Measurements from ENCODE around the gene STS. TPM values are rescaled to one million over a fixed set of nuclear protein-coding genes. Genes with fewer than 3 reads are reported as not detected.
A peak's percentile ranks its signal among the peaks of the same experiment; 100 is the strongest.

STS gene
- total RNA-seq, 1 experiment from 2014 or later: 3.3 TPM

DNA sequence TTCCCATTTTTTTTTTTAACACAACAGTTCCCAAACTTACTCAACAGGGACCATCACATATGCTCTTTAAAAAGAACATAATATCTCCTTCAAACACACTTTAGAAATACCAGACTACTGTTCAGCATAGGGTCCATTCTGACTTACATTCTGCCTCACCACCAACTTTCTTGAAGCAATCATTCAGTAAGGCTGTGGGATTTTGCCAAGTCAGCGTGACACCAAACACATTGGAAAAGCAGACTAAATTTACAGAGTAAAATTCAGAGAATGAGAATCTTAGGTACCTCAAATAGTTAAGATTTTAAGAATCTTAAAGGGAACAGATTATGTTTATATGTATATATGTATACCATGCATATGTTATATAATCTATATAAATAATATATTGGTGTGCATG, 7.7 kb downstream of the STS start:
- H3K27ac ChIP-seq: no peak overlapping the region
- H3K4me1 ChIP-seq (replicated peaks; ENCODE audit: insufficient read depth): peaks cover 42% of the 10 kb centered on the region
- no peak for TF ChIP-seq EZH2 (IDR thresholded peaks at IDR 0.05; ENCODE audit: low read depth)
- TF ChIP-seq, protein P1, sequence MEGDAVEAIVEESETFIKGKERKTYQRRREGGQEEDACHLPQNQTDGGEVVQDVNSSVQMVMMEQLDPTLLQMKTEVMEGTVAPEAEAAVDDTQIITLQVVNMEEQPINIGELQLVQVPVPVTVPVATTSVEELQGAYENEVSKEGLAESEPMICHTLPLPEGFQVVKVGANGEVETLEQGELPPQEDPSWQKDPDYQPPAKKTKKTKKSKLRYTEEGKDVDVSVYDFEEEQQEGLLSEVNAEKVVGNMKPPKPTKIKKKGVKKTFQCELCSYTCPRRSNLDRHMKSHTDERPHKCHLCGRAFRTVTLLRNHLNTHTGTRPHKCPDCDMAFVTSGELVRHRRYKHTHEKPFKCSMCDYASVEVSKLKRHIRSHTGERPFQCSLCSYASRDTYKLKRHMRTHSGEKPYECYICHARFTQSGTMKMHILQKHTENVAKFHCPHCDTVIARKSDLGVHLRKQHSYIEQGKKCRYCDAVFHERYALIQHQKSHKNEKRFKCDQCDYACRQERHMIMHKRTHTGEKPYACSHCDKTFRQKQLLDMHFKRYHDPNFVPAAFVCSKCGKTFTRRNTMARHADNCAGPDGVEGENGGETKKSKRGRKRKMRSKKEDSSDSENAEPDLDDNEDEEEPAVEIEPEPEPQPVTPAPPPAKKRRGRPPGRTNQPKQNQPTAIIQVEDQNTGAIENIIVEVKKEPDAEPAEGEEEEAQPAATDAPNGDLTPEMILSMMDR (conservative IDR thresholded peaks at IDR 0.05): no peak
- no peaks in the 10 kb centered on the region for H3K27me3 ChIP-seq (ENCODE audit: insufficient read depth, low read depth)
- H3K9me2 ChIP-seq (ENCODE audit: insufficient read depth): no peaks in the 10 kb centered on the region
- H3K36me3 ChIP-seq (ENCODE audit: low read depth): no peaks in the 10 kb centered on the region
- BruUV-seq (replicated peaks): no TSS peak
- H2AFZ ChIP-seq: no peak overlapping the region
- POLR2A ChIA-PET (ENCODE audit: unreplicated experiment): no interaction called here
- peaks cover 22% of the 10 kb centered on the region for H3F3A ChIP-seq (ENCODE audit: insufficient read depth, low read depth)
- H4K20me1 ChIP-seq (ENCODE audit: insufficient read depth): no peaks in the 10 kb centered on the region
- intact Hi-C loops (cut with micrococcal nuclease; ENCODE audit: unreplicated experiment): no loop called here
- peaks cover 1% of the 10 kb centered on the region; the same call in 1 of the 2 replicates for H3K79me2 ChIP-seq (ENCODE audit: low read depth)
- no peak overlapping the region for H3K4me3 ChIP-seq
- H3K9me3 ChIP-seq (ENCODE audit: insufficient read depth, low read depth): no peaks in the 10 kb centered on the region
- H3K4me2 ChIP-seq: no peak overlapping the region
- CTCF ChIA-PET: no interaction called here
- no peak for DNase-seq

DNA sequence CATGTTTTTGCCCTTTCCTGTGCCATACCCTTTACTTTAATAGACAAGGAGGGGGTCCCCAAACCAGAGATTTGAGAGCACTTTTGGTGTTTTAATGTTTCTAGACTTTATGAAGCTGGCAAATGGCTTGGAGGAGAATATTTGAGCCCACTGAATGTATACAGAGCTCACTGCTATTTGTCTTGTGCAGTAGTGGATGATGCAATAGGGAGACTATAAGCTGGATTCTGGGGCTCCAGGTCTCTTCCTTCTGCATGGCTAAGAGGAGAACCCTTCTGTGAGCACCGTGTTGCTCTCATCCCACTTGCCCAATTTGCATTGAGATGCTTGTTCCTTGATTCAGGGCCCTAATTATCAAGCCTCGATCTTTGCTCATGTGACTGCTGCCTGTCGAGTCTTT, 9.4 kb downstream of the STS start:
- Histone ChIP-seq H3K27ac (no peak overlapping the region), H2AFZ (no peak overlapping the region), H3K27me3 (ENCODE audit: insufficient read depth, low read depth) (no peaks in the 10 kb centered on the region), H3K4me3 (no peak overlapping the region), H3K4me1 (replicated peaks; ENCODE audit: insufficient read depth) (peaks cover 58% of the 10 kb centered on the region), H3K9me3 (ENCODE audit: insufficient read depth, low read depth) (no peaks in the 10 kb centered on the region), H3K9me2 (ENCODE audit: insufficient read depth) (no peaks in the 10 kb centered on the region), H4K20me1 (ENCODE audit: insufficient read depth) (no peaks in the 10 kb centered on the region), H3K79me2 (ENCODE audit: low read depth) (peaks cover 4% of the 10 kb centered on the region; the same call in 1 of the 2 replicates), H3K4me2 (no peak overlapping the region), H3F3A (ENCODE audit: insufficient read depth, low read depth) (peaks cover 28% of the 10 kb centered on the region), H3K36me3 (ENCODE audit: low read depth) (no peaks in the 10 kb centered on the region)
- BruUV-seq (replicated peaks): no TSS peak
- TF ChIP-seq EZH2 (IDR thresholded peaks at IDR 0.05; ENCODE audit: low read depth): no peak
- TF ChIP-seq, protein P1 (conservative IDR thresholded peaks at IDR 0.05): no peak
- ChIA-PET CTCF (no interaction called here), POLR2A (ENCODE audit: unreplicated experiment) (no interaction called here)
- no peak for DNase-seq
- intact Hi-C loops (cut with micrococcal nuclease; ENCODE audit: unreplicated experiment): no loop called here

DNA sequence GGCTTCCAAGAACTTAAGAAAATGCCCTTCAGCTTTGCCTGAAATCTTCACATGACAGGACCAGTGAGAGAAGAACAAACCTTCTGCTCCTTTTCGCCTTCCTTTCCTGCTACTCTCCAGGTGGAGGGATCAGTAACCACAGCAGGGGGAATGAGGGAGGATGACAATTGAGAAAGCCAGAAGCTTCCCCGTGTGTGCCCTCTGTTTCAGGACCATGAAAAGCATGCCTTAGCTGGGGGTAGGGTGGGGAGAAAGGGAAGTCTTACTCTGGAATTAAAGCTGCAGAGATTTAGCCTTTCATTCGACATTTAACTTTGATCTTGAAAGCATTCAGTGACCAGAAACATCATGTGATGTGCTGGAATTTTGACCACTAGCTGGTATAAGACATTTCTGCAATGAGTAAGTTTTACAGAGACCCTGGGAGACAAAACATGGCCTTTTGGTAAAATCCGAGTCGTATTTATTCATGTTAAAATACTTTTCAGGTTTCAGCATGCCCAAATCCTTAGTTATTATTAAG, 11.0 kb downstream of the STS start:
- TF ChIP-seq EZH2 (IDR thresholded peaks at IDR 0.05; ENCODE audit: low read depth): no peak
- TF ChIP-seq, protein P1 (conservative IDR thresholded peaks at IDR 0.05): no peak
- no TSS peak for BruUV-seq (replicated peaks)
- DNase-seq: peak in 1 of 2 experiments; percentile 55

More for the DNA sequence above, 11.0 kb downstream of the STS start:
- peak overlapping the region; percentile 89 for H3K27ac ChIP-seq
- H3K4me1 ChIP-seq (replicated peaks; ENCODE audit: insufficient read depth): peaks cover 68% of the 10 kb centered on the region
- no peaks in the 10 kb centered on the region for H3K36me3 ChIP-seq (ENCODE audit: low read depth)
- no peaks in the 10 kb centered on the region for H3K27me3 ChIP-seq (ENCODE audit: insufficient read depth, low read depth)
- peak overlapping the region; percentile 73 for H3K4me2 ChIP-seq
- no peaks in the 10 kb centered on the region for H3K9me3 ChIP-seq (ENCODE audit: insufficient read depth, low read depth)
- peaks cover 28% of the 10 kb centered on the region for H3F3A ChIP-seq (ENCODE audit: insufficient read depth, low read depth)
- POLR2A ChIA-PET (ENCODE audit: unreplicated experiment): no interaction called here
- peaks cover 4% of the 10 kb centered on the region; the same call in 1 of the 2 replicates for H3K79me2 ChIP-seq (ENCODE audit: low read depth)
- H3K4me3 ChIP-seq: peak overlapping the region; percentile 41; the same call in 1 of the 2 replicates
- no peaks in the 10 kb centered on the region for H4K20me1 ChIP-seq (ENCODE audit: insufficient read depth)
- intact Hi-C loops (cut with micrococcal nuclease; ENCODE audit: unreplicated experiment): no loop called here
- H2AFZ ChIP-seq: no peak overlapping the region
- H3K9me2 ChIP-seq (ENCODE audit: insufficient read depth): no peaks in the 10 kb centered on the region
- CTCF ChIA-PET: interaction anchor here (0.7 kb wide), 1 partner anchor 35 kb away, joined by 3 read pairs; no protein-coding TSS in a partner anchor

Data from PC-9 (cell line).